Activated naive CD4-positive, alpha-beta T cell treated with anti-CD3 and anti-CD28 coated beads, Interleukin-2, amount 10 ng/mL, durations not matched to agents 7 days and 5 days (primary cell): ENCODE data around the gene COPS8.

Source experiments
- CTCF ChIA-PET: fragments of 350-600 bp; sonication (Branson Sonifier 250); formaldehyde crosslinking; loops from one replicate; lab custom pipeline; 2021; ENCODE audit warnings: antibody characterized with exemption; lab: Charles Lee
- DNase-seq: peaks from one replicate; pipeline ENCODE4 v3.0.0-alpha.2; 2020
- H3K27ac Mint-ChIP-seq: one replicate; pipeline ENCODE4 v1.8.0; 2021; ENCODE audit warnings: mild to moderate bottlenecking, moderate library complexity, mixed read lengths
- H3K27me3 Mint-ChIP-seq: one replicate; pipeline ENCODE4 v1.8.0; 2021; ENCODE audit warnings: mild to moderate bottlenecking, mixed read lengths
- H3K36me3 Mint-ChIP-seq: one replicate; pipeline ENCODE4 v1.8.0; 2021; ENCODE audit warnings: mixed read lengths
- H3K4me1 Mint-ChIP-seq: one replicate; pipeline ENCODE4 v1.8.0; 2021; ENCODE audit warnings: mixed read lengths
- H3K4me3 Mint-ChIP-seq: one replicate; pipeline ENCODE4 v1.8.0; 2021; ENCODE audit warnings: mild to moderate bottlenecking, moderate library complexity, mixed read lengths
- H3K9me3 Mint-ChIP-seq: one replicate; pipeline ENCODE4 v1.8.0; 2021; ENCODE audit warnings: mixed read lengths

The COPS8 gene

GRCh38 chr2:237075749-237076599 lies 9.7 kb upstream of the COPS8 start:
- no peak for DNase-seq
- H3K4me1 Mint-ChIP-seq = no peaks in the 10 kb centered on the region
- H3K4me3 Mint-ChIP-seq = no peak overlapping the region
- H3K36me3 Mint-ChIP-seq = no peaks in the 10 kb centered on the region
- H3K9me3 Mint-ChIP-seq = no peaks in the 10 kb centered on the region
- H3K27ac Mint-ChIP-seq = no peak overlapping the region
- CTCF ChIA-PET = interaction anchor here (1.3 to 2.3 kb wide), 2 partner anchors 16 to 49 kb away, joined by 5 read pairs; no protein-coding TSS in a partner anchor
- peaks cover 4% of the 10 kb centered on the region for H3K27me3 Mint-ChIP-seq

- Mint-ChIP-seq H3K4me1 (peaks cover 12% of the 10 kb centered on the region), H3K4me3 (no peak overlapping the region), H3K27ac (no peak overlapping the region), H3K9me3 (no peaks in the 10 kb centered on the region), H3K27me3 (peaks cover 4% of the 10 kb centered on the region), H3K36me3 (peaks cover 4% of the 10 kb centered on the region)
- DNase-seq = no peak
- CTCF ChIA-PET = no interaction called here
Measured at GRCh38 chr2:237081596-237081995, 4.1 kb upstream of the COPS8 start.

GRCh38 chr2:237083026-237083425 lies 2.7 kb upstream of the COPS8 start:
- no peak for DNase-seq
- H3K27me3 Mint-ChIP-seq = peaks cover 4% of the 10 kb centered on the region
- no peak overlapping the region for H3K27ac Mint-ChIP-seq
- H3K9me3 Mint-ChIP-seq = no peaks in the 10 kb centered on the region
- CTCF ChIA-PET = no interaction called here
- H3K4me3 Mint-ChIP-seq = no peak overlapping the region
- H3K4me1 Mint-ChIP-seq = peaks cover 17% of the 10 kb centered on the region
- H3K36me3 Mint-ChIP-seq = peaks cover 4% of the 10 kb centered on the region

GRCh38 chr2:237084444-237084843 lies 1.2 kb upstream of the COPS8 start:
- no peak for DNase-seq
- Mint-ChIP-seq H3K4me3 (peak overlapping the region; percentile 98), H3K4me1 (peaks cover 17% of the 10 kb centered on the region), H3K36me3 (peaks cover 9% of the 10 kb centered on the region), H3K27me3 (peaks cover 4% of the 10 kb centered on the region), H3K27ac (peak overlapping the region; percentile 98), H3K9me3 (no peaks in the 10 kb centered on the region)
- CTCF ChIA-PET = interaction anchor here (0.7 to 2.6 kb wide), 3 partner anchors 11 to 1429 kb away, joined by 3 to 15 read pairs (median 4); no protein-coding TSS in a partner anchor

- H3K27ac Mint-ChIP-seq = no peak overlapping the region
- H3K4me3 Mint-ChIP-seq = no peak overlapping the region
- CTCF ChIA-PET = no interaction called here
- peaks cover 17% of the 10 kb centered on the region for H3K36me3 Mint-ChIP-seq
- H3K4me1 Mint-ChIP-seq = peaks cover 7% of the 10 kb centered on the region
- no peak for DNase-seq
- H3K9me3 Mint-ChIP-seq = no peaks in the 10 kb centered on the region
- no peaks in the 10 kb centered on the region for H3K27me3 Mint-ChIP-seq
Measured at GRCh38 chr2:237090906-237091305, 5.2 kb downstream of the COPS8 start.

- Mint-ChIP-seq H3K9me3 (no peaks in the 10 kb centered on the region), H3K27ac (no peak overlapping the region), H3K4me1 (peaks cover 3% of the 10 kb centered on the region), H3K36me3 (peaks cover 19% of the 10 kb centered on the region), H3K27me3 (no peaks in the 10 kb centered on the region), H3K4me3 (no peak overlapping the region)
- CTCF ChIA-PET = no interaction called here
- DNase-seq = no peak
Measured at GRCh38 chr2:237091779-237092436, 6.2 kb downstream of the COPS8 start.

- Mint-ChIP-seq H3K4me1 (peaks cover 2% of the 10 kb centered on the region), H3K9me3 (no peaks in the 10 kb centered on the region), H3K27me3 (no peaks in the 10 kb centered on the region), H3K36me3 (peaks cover 19% of the 10 kb centered on the region), H3K4me3 (no peak overlapping the region), H3K27ac (no peak overlapping the region)
- CTCF ChIA-PET = no interaction called here
- no peak for DNase-seq
Measured at GRCh38 chr2:237092506-237092905, 6.8 kb downstream of the COPS8 start.

GRCh38 chr2:237092920-237093781 lies 7.5 kb downstream of the COPS8 start:
- no peaks in the 10 kb centered on the region for H3K27me3 Mint-ChIP-seq
- no peak overlapping the region for H3K27ac Mint-ChIP-seq
- DNase-seq = no peak
- no peaks in the 10 kb centered on the region for H3K9me3 Mint-ChIP-seq
- H3K4me3 Mint-ChIP-seq = no peak overlapping the region
- no peaks in the 10 kb centered on the region for H3K4me1 Mint-ChIP-seq
- CTCF ChIA-PET = no interaction called here
- H3K36me3 Mint-ChIP-seq = peaks cover 23% of the 10 kb centered on the region

- H3K36me3 Mint-ChIP-seq = peaks cover 26% of the 10 kb centered on the region
- CTCF ChIA-PET = no interaction called here
- no peaks in the 10 kb centered on the region for H3K4me1 Mint-ChIP-seq
- H3K9me3 Mint-ChIP-seq = no peaks in the 10 kb centered on the region
- DNase-seq = no peak
- H3K27ac Mint-ChIP-seq = no peak overlapping the region
- H3K27me3 Mint-ChIP-seq = no peaks in the 10 kb centered on the region
- H3K4me3 Mint-ChIP-seq = no peak overlapping the region
Measured at GRCh38 chr2:237096201-237096600, 10.5 kb downstream of the COPS8 start.

- DNase-seq = no peak
- Mint-ChIP-seq H3K4me1 (no peaks in the 10 kb centered on the region), H3K4me3 (no peak overlapping the region), H3K36me3 (peaks cover 26% of the 10 kb centered on the region), H3K27ac (no peak overlapping the region), H3K27me3 (no peaks in the 10 kb centered on the region), H3K9me3 (no peaks in the 10 kb centered on the region)
- CTCF ChIA-PET = no interaction called here
Measured at GRCh38 chr2:237096911-237097310, 11.2 kb downstream of the COPS8 start.

- Mint-ChIP-seq H3K27ac (no peak overlapping the region), H3K9me3 (no peaks in the 10 kb centered on the region), H3K27me3 (no peaks in the 10 kb centered on the region), H3K4me3 (no peak overlapping the region), H3K4me1 (no peaks in the 10 kb centered on the region), H3K36me3 (peaks cover 24% of the 10 kb centered on the region)
- no peak for DNase-seq
- CTCF ChIA-PET = no interaction called here
Measured at GRCh38 chr2:237097326-237097910, 11.7 kb downstream of the COPS8 start.

- Mint-ChIP-seq H3K4me3 (no peak overlapping the region), H3K36me3 (peaks cover 24% of the 10 kb centered on the region), H3K4me1 (no peaks in the 10 kb centered on the region), H3K9me3 (no peaks in the 10 kb centered on the region), H3K27me3 (no peaks in the 10 kb centered on the region), H3K27ac (no peak overlapping the region)
- DNase-seq = no peak
- CTCF ChIA-PET = no interaction called here
Measured at GRCh38 chr2:237097911-237098702, 12.4 kb downstream of the COPS8 start.

GRCh38 chr2:237099804-237100203 lies 14.1 kb downstream of the COPS8 start:
- H3K4me3 Mint-ChIP-seq = no peak overlapping the region
- CTCF ChIA-PET = no interaction called here
- H3K27me3 Mint-ChIP-seq = no peaks in the 10 kb centered on the region
- peaks cover 16% of the 10 kb centered on the region for H3K36me3 Mint-ChIP-seq
- no peak for DNase-seq
- H3K9me3 Mint-ChIP-seq = no peaks in the 10 kb centered on the region
- no peak overlapping the region for H3K27ac Mint-ChIP-seq
- no peaks in the 10 kb centered on the region for H3K4me1 Mint-ChIP-seq
